Mesenchymal stem cell (in vitro differentiated cells and primary cell): ENCODE data around the gene GGN.

Experiments used
- DNase-seq: peaks from one replicate; pipeline ENCODE4 v3.0.0-alpha.2; 2013
- H2AFZ ChIP-seq: one replicate; pipeline ENCODE4 v1.6.1; 2013; ENCODE audit warnings: low read depth, mild to moderate bottlenecking, control low read depth, inconsistent platforms, low read length, moderate library complexity
- H2AK5ac ChIP-seq: 2 replicates; pipeline ENCODE4 v1.6.1; 2013; ENCODE audit warnings: low read length, moderate library complexity, mild to moderate bottlenecking, inconsistent platforms; ENCODE audit not compliant: severe bottlenecking
- H2BK120ac ChIP-seq: one replicate; pipeline ENCODE4 v1.6.1; 2013; ENCODE audit warnings: low read depth, mild to moderate bottlenecking, inconsistent platforms, low read length, moderate library complexity
- H2BK12ac ChIP-seq, 2 experiments: one replicate each; pipeline ENCODE4 v1.6.1; 2013; ENCODE audit warnings: inconsistent platforms in 2 of 2, low read length in 2 of 2, mild to moderate bottlenecking in 2 of 2, moderate library complexity in 2 of 2, control low read depth in 1 of 2
- H2BK15ac ChIP-seq: one replicate; pipeline ENCODE4 v1.6.1; 2013; ENCODE audit warnings: mild to moderate bottlenecking, low read depth, inconsistent platforms; ENCODE audit not compliant: poor library complexity, severe bottlenecking
- H2BK5ac ChIP-seq: 2 replicates; pipeline ENCODE4 v1.6.1; 2013; ENCODE audit warnings: low read depth, mild to moderate bottlenecking, low read length, control low read depth, inconsistent platforms; ENCODE audit not compliant: poor library complexity, severe bottlenecking
- H3K14ac ChIP-seq, 2 experiments: one replicate each; pipeline ENCODE4 v1.6.1; 2013; ENCODE audit warnings: inconsistent platforms in 2 of 2, low read length in 2 of 2, control low read depth in 1 of 2, mild to moderate bottlenecking in 1 of 2, moderate library complexity in 1 of 2
- H3K18ac ChIP-seq, 2 experiments: one replicate each; pipeline ENCODE4 v1.6.1; 2013; ENCODE audit warnings: inconsistent platforms in 2 of 2, low read length in 2 of 2, control low read depth in 1 of 2, low read depth in 1 of 2, mild to moderate bottlenecking in 1 of 2
- H3K23ac ChIP-seq, 2 experiments: one replicate each; pipeline ENCODE4 v1.6.1; 2013; ENCODE audit warnings: inconsistent platforms in 2 of 2, low read length in 2 of 2, mild to moderate bottlenecking in 2 of 2, moderate library complexity in 2 of 2, control low read depth in 1 of 2
- H3K27ac ChIP-seq: 2 replicates; pipeline ENCODE4 v1.5.1; 2013; ENCODE audit warnings: mild to moderate bottlenecking, moderate library complexity, low read length, control low read depth, inconsistent platforms; ENCODE audit not compliant: poor library complexity, severe bottlenecking
- H3K27me3 ChIP-seq, 2 experiments: 2 replicates each; pipeline versions ENCODE4 v1.6.1 to v1.7.0; 2013; ENCODE audit warnings: low read length in 2 of 2, mild to moderate bottlenecking in 2 of 2, moderate library complexity in 2 of 2, control low read depth in 1 of 2, inconsistent platforms in 1 of 2; ENCODE audit not compliant: control insufficient read depth in 1 of 2, insufficient read depth in 1 of 2
- H3K36me3 ChIP-seq, 2 experiments: 2 replicates each; pipeline versions ENCODE4 v1.6.1 to v1.7.0; 2013; ENCODE audit warnings: low read length in 2 of 2, control low read depth in 1 of 2, inconsistent platforms in 1 of 2, low read depth in 1 of 2, mild to moderate bottlenecking in 1 of 2; ENCODE audit not compliant: insufficient read depth in 2 of 2, control insufficient read depth in 1 of 2
- H3K4ac ChIP-seq, 2 experiments: one replicate each; pipeline ENCODE4 v1.6.1; 2013; ENCODE audit warnings: inconsistent platforms in 2 of 2, low read length in 2 of 2, mild to moderate bottlenecking in 2 of 2, moderate library complexity in 2 of 2, control low read depth in 1 of 2, low read depth in 1 of 2
- H3K4me1 ChIP-seq: 2 replicates; pipeline ENCODE4 v1.6.1; 2013; ENCODE audit warnings: low read depth, low read length, control low read depth; ENCODE audit not compliant: control insufficient read depth, insufficient read depth
- H3K4me2 ChIP-seq: 2 replicates; pipeline ENCODE4 v1.6.1; 2013; ENCODE audit warnings: low read length, mild to moderate bottlenecking, inconsistent platforms; ENCODE audit not compliant: poor library complexity, severe bottlenecking
- H3K4me3 ChIP-seq, 2 experiments: 2 replicates each; pipeline versions ENCODE4 v1.5.1 to v1.7.0; 2013; ENCODE audit warnings: low read length in 2 of 2, mild to moderate bottlenecking in 2 of 2, control low read depth in 1 of 2, low read depth in 1 of 2; ENCODE audit not compliant: insufficient read depth in 1 of 2
- H3K79me1 ChIP-seq: replicated peaks from 2 replicates; pipeline ENCODE4 v1.6.1; 2013; ENCODE audit warnings: mild to moderate bottlenecking, control low read depth, low read length, inconsistent platforms; ENCODE audit not compliant: poor library complexity, severe bottlenecking
- H3K9ac ChIP-seq: 2 replicates; pipeline ENCODE4 v1.7.0; 2013; ENCODE audit warnings: mild to moderate bottlenecking, low read length, moderate library complexity
- H3K9me3 ChIP-seq: 2 replicates; pipeline ENCODE4 v1.7.0; 2013; ENCODE audit warnings: mild to moderate bottlenecking, low read length; ENCODE audit not compliant: control insufficient read depth
- H4K8ac ChIP-seq: one replicate; pipeline ENCODE4 v1.6.1; 2013; ENCODE audit warnings: inconsistent platforms, mild to moderate bottlenecking, low read length, moderate library complexity
- H4K91ac ChIP-seq: one replicate; pipeline ENCODE4 v1.6.1; 2013; ENCODE audit warnings: mild to moderate bottlenecking, low read length, inconsistent platforms
- WGBS: methylation state at CpG from one replicate; pipeline ENCODE4 v1.1.7; 2013; ENCODE audit warnings: mixed read lengths; 5-methylcytosine and 5-hydroxymethylcytosine counted together

The GGN gene

DNA sequence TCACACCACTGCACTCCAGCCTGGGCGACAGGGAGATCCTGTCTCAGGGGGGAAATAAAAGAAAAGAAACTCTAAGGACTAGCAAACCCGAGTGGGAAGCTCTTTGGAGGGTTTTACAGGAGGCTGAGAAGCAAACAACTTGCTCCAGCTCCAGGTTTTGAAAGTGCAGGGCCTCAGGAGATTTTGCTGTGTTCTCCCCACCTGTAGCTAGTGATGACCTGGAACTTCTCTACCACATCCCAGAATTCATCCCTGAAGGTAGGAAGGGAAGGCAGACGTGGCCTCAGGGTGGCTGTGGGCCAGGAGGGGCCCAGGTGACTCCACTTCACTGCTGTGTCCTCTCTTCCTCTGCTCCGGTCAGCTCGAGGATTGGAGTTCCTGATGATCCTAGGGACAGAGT, 29.8 kb downstream of the GGN start:
- H3K36me3 ChIP-seq = no peaks in the 10 kb centered on the region
- H3K4me2 ChIP-seq = no peak overlapping the region
- H3K9me3 ChIP-seq = no peaks in the 10 kb centered on the region
- no peak overlapping the region for H2BK15ac ChIP-seq
- no peak overlapping the region for H4K8ac ChIP-seq
- no peak overlapping the region for H3K4me3 ChIP-seq
- H3K27me3 ChIP-seq = peaks cover 51 to 68% of the 10 kb centered on the region in 2 experiments
- no peak overlapping the region for H2BK120ac ChIP-seq
- peaks cover 13% of the 10 kb centered on the region for H3K4me1 ChIP-seq
- H2BK12ac ChIP-seq = no peak overlapping the region
- H3K14ac ChIP-seq = no peak overlapping the region
- H3K79me1 ChIP-seq = no peaks in the 10 kb centered on the region
- H2AFZ ChIP-seq = no peak overlapping the region
- H3K9ac ChIP-seq = no peak overlapping the region
- no peak overlapping the region for H3K18ac ChIP-seq
- no peak overlapping the region for H3K23ac ChIP-seq
- DNase-seq = no peak
- no peak overlapping the region for H3K27ac ChIP-seq
- no peak overlapping the region for H3K4ac ChIP-seq
- WGBS = 57% methylated on average over 4 of the region's 5 CpGs
- no peak overlapping the region for H4K91ac ChIP-seq
- H2AK5ac ChIP-seq = no peak overlapping the region
- no peak overlapping the region for H2BK5ac ChIP-seq

DNA sequence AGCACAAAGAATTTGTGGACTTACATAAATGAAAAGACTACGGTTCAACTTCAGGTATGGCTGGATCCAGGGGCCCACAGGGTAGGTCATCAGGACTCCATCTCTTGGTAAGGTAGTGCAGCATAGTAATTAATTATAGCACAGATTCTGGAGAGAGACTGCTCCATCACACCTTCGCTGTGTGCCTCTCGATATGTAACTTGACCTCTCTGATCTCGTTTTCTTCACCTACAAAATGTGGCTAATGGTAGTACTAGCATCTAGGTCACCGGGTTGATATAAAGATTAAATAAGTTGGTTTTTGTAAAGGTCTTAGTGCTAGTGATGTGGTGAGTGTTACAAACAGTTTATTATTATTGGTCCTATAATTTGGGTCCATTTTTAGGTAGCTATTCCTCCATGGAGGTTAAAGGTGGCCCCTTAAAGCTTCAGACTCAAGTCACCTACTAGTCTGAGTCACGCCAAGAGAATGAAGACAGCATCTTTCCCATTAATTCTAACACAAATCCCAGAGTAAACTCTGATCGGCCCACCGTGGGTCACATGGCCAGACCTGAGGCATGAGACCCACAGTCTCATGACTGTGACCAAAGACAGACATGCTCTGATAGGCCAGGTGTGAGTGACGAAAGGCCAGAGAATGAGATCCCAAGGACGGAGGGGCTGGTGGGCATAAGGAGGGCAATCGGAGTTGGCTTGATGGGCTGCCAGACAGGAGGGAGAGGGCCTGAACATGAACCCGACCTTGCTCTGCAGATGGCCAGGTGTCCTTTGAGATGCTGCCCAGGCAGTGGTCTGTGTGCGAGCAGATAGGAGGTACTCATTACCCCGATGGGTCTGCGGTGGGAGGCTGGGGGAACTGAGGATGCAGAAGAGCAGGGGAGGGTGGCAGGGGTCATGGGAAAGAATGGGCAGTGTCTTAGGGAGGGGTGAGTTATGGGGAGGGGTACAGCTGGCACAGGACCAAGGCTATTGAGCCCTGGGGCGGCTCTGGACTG, 31.8 kb downstream of the GGN start:
- Histone ChIP-seq H3K27ac (no peak overlapping the region), H3K4me3 (no peak overlapping the region), H3K27me3 (peaks cover 53 to 74% of the 10 kb centered on the region in 2 experiments), H2AK5ac (no peak overlapping the region), H3K4me1 (peaks cover 2% of the 10 kb centered on the region), H3K4me2 (no peak overlapping the region), H3K18ac (no peak overlapping the region), H2BK5ac (no peak overlapping the region), H2BK120ac (no peak overlapping the region), H2BK12ac (no peak overlapping the region), H3K79me1 (no peaks in the 10 kb centered on the region), H3K4ac (no peak overlapping the region), H3K23ac (no peak overlapping the region), H2BK15ac (no peak overlapping the region), H3K9ac (no peak overlapping the region), H3K14ac (no peak overlapping the region), H2AFZ (no peak overlapping the region), H4K91ac (no peak overlapping the region), H3K36me3 (no peaks in the 10 kb centered on the region), H4K8ac (no peak overlapping the region), H3K9me3 (no peaks in the 10 kb centered on the region)
- WGBS = 89% methylated on average over 15 of the region's 16 CpGs
- no peak for DNase-seq

DNA sequence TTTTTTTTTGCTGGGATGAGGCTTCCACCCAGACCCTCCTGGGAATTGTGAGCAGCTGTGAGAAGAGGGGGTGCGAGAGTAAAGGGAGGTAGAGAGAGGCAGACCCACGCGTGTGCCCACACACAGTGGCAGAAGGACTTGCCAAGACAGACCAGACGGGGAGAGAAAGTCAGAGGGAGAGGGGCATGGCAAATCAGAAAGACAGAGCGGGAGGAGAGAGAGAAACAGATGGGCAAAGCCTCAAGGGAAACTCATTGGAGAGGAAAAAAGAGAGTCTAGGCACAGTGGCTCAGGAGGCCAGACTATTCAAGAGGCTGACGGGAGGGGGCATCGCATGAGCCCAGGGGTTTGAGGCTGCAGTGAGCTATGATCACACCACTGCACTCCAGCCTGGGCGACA, 35.2 kb downstream of the GGN start:
- no peak overlapping the region for H2BK5ac ChIP-seq
- no peak overlapping the region for H2BK120ac ChIP-seq
- no peak overlapping the region for H4K91ac ChIP-seq
- H3K4ac ChIP-seq = no peak overlapping the region
- H3K18ac ChIP-seq = no peak overlapping the region
- no peak overlapping the region for H2BK15ac ChIP-seq
- H3K4me2 ChIP-seq = no peak overlapping the region
- H2BK12ac ChIP-seq = no peak overlapping the region
- no peak for DNase-seq
- H3K23ac ChIP-seq = no peak overlapping the region
- peaks cover 2% of the 10 kb centered on the region for H3K4me1 ChIP-seq
- no peak overlapping the region for H4K8ac ChIP-seq
- no peaks in the 10 kb centered on the region for H3K79me1 ChIP-seq
- peaks cover 25 to 57% of the 10 kb centered on the region in 2 experiments for H3K27me3 ChIP-seq
- H3K9ac ChIP-seq = no peak overlapping the region
- no peak overlapping the region for H3K4me3 ChIP-seq
- WGBS = 87% methylated on average over 8 of the region's 8 CpGs
- no peak overlapping the region for H2AFZ ChIP-seq
- no peaks in the 10 kb centered on the region for H3K36me3 ChIP-seq
- no peak overlapping the region for H2AK5ac ChIP-seq
- no peaks in the 10 kb centered on the region for H3K9me3 ChIP-seq
- no peak overlapping the region for H3K27ac ChIP-seq
- H3K14ac ChIP-seq = no peak overlapping the region

DNA sequence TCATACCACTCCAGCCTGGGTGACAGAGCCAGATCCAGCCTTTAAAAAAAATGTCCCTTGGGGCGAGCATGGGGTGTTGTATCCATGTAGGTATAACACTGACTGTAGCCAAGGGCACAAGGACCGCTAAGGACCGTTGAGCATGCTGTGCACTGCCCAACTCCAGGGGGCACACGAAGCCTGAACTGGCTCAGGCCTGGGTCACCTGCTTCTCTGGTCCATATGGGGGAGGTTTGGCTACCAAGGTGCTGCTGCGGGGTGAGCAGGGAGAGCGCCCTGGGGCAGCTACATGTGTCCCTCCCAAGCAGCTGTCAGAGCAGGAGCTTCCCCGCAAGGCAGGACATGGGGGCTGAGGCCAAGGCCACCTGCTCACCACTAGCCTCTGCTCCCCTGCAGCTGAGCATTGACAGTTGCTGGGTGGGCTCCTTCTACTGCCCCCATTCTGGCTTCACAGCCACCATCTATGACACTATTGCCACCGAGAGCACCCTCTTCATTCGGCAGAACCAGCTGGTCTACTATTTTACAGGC, 35.9 kb downstream of the GGN start:
- H3K9me3 ChIP-seq = no peaks in the 10 kb centered on the region
- no peaks in the 10 kb centered on the region for H3K36me3 ChIP-seq
- no peak overlapping the region for H4K91ac ChIP-seq
- H3K4me3 ChIP-seq = no peak overlapping the region
- H3K4me1 ChIP-seq = peaks cover 2% of the 10 kb centered on the region
- H4K8ac ChIP-seq = no peak overlapping the region
- no peak overlapping the region for H2BK120ac ChIP-seq
- H3K18ac ChIP-seq = no peak overlapping the region
- peaks cover 23 to 55% of the 10 kb centered on the region in 2 experiments for H3K27me3 ChIP-seq
- no peak overlapping the region for H2BK12ac ChIP-seq
- no peak overlapping the region for H3K4me2 ChIP-seq
- DNase-seq = no peak
- no peak overlapping the region for H2BK5ac ChIP-seq
- peak overlapping the region in 1 of 2 experiments; percentile 18 for H3K14ac ChIP-seq
- WGBS = 62% methylated on average over 7 of the region's 9 CpGs
- H3K9ac ChIP-seq = no peak overlapping the region
- H3K79me1 ChIP-seq = no peaks in the 10 kb centered on the region
- no peak overlapping the region for H2BK15ac ChIP-seq
- no peak overlapping the region for H2AFZ ChIP-seq
- H3K27ac ChIP-seq = no peak overlapping the region
- no peak overlapping the region for H2AK5ac ChIP-seq
- H3K4ac ChIP-seq = no peak overlapping the region
- peak overlapping the region in 1 of 2 experiments; percentile 77 for H3K23ac ChIP-seq
